Ishikawa (cell line): ENCODE data around the gene TCP11.

Experiments
- CEBPB ChIP-seq: IDR thresholded peaks from 2 replicates; pipeline ENCODE4 v1.6.1; 2012
- CREB1 ChIP-seq: IDR thresholded peaks from 2 replicates; pipeline ENCODE4 v1.6.1; 2012; ENCODE audit warnings: low read depth
- EGR1 ChIP-seq: IDR thresholded peaks from 2 replicates; pipeline ENCODE4 v1.6.1; 2012
- EP300 ChIP-seq: IDR thresholded peaks from 2 replicates; pipeline ENCODE4 v1.6.1; 2012; ENCODE audit warnings: borderline replicate concordance
- FOXM1 ChIP-seq: IDR thresholded peaks from 2 replicates; pipeline ENCODE4 v1.6.1; 2012; ENCODE audit warnings: low read depth, borderline replicate concordance
- NFIC ChIP-seq: IDR thresholded peaks from 2 replicates; pipeline ENCODE4 v1.6.1; 2012
- RAD21 ChIP-seq: IDR thresholded peaks from 2 replicates; pipeline ENCODE4 v1.6.1; 2012; ENCODE audit warnings: low read depth
- TAF1 ChIP-seq: IDR thresholded peaks from 2 replicates; pipeline ENCODE4 v1.6.1; 2012; ENCODE audit warnings: low read depth, mild to moderate bottlenecking
- TCF12 ChIP-seq: IDR thresholded peaks from 2 replicates; pipeline ENCODE4 v1.6.1; 2012; ENCODE audit warnings: low read depth
- TEAD4 ChIP-seq: IDR thresholded peaks from 2 replicates; pipeline ENCODE4 v1.6.1; 2012
- YY1 ChIP-seq: IDR thresholded peaks from 2 replicates; pipeline ENCODE4 v1.6.1; 2012; ENCODE audit warnings: low read depth
- ZBTB7A ChIP-seq: IDR thresholded peaks from 2 replicates; pipeline ENCODE4 v1.6.1; 2012; ENCODE audit warnings: low read depth
- TF ChIP-seq, protein P1 (sequence below): IDR thresholded peaks from 2 replicates; pipeline ENCODE4 v1.6.1; 2012
- TF ChIP-seq, protein P2 (sequence below): IDR thresholded peaks from 2 replicates; pipeline ENCODE4 v1.6.1; 2012; ENCODE audit warnings: low read depth, mild to moderate bottlenecking
- TF ChIP-seq, protein P3 (sequence below): IDR thresholded peaks from 2 replicates; pipeline ENCODE4 v1.6.1; 2012

The TCP11 gene

DNA sequence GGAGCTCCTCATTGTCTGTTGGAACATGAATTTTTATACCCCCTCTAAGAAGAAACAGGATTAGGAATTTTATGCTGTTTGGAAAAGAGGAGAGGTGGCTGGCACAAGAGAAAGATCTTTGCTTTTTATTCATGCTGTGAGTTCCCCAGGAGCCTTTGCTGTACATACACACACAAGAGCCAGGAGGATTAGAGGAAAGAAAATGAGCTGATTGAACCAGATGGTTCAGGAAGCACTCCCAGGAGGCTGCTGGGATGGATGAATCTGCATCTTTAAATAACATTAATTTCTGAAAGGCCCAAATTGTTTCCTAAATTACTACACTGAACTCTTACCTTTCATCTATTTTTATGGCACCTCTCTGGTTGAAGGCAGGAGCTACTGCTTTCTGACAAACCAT, 20.1 kb upstream of the TCP11 start:
- TF ChIP-seq, protein P1, sequence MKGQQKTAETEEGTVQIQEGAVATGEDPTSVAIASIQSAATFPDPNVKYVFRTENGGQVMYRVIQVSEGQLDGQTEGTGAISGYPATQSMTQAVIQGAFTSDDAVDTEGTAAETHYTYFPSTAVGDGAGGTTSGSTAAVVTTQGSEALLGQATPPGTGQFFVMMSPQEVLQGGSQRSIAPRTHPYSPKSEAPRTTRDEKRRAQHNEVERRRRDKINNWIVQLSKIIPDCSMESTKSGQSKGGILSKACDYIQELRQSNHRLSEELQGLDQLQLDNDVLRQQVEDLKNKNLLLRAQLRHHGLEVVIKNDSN = no peak
- no peak for TF ChIP-seq TAF1
- no peak for TF ChIP-seq TCF12
- TF ChIP-seq, protein P2, sequence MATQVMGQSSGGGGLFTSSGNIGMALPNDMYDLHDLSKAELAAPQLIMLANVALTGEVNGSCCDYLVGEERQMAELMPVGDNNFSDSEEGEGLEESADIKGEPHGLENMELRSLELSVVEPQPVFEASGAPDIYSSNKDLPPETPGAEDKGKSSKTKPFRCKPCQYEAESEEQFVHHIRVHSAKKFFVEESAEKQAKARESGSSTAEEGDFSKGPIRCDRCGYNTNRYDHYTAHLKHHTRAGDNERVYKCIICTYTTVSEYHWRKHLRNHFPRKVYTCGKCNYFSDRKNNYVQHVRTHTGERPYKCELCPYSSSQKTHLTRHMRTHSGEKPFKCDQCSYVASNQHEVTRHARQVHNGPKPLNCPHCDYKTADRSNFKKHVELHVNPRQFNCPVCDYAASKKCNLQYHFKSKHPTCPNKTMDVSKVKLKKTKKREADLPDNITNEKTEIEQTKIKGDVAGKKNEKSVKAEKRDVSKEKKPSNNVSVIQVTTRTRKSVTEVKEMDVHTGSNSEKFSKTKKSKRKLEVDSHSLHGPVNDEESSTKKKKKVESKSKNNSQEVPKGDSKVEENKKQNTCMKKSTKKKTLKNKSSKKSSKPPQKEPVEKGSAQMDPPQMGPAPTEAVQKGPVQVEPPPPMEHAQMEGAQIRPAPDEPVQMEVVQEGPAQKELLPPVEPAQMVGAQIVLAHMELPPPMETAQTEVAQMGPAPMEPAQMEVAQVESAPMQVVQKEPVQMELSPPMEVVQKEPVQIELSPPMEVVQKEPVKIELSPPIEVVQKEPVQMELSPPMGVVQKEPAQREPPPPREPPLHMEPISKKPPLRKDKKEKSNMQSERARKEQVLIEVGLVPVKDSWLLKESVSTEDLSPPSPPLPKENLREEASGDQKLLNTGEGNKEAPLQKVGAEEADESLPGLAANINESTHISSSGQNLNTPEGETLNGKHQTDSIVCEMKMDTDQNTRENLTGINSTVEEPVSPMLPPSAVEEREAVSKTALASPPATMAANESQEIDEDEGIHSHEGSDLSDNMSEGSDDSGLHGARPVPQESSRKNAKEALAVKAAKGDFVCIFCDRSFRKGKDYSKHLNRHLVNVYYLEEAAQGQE = no peak
- no peak for TF ChIP-seq EP300
- TF ChIP-seq EGR1 = no peak
- no peak for TF ChIP-seq YY1
- TF ChIP-seq RAD21 = no peak
- no peak for TF ChIP-seq TEAD4
- no peak for TF ChIP-seq CREB1
- TF ChIP-seq ZBTB7A = no peak
- TF ChIP-seq, protein P3, sequence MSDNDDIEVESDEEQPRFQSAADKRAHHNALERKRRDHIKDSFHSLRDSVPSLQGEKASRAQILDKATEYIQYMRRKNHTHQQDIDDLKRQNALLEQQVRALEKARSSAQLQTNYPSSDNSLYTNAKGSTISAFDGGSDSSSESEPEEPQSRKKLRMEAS = no peak

DNA sequence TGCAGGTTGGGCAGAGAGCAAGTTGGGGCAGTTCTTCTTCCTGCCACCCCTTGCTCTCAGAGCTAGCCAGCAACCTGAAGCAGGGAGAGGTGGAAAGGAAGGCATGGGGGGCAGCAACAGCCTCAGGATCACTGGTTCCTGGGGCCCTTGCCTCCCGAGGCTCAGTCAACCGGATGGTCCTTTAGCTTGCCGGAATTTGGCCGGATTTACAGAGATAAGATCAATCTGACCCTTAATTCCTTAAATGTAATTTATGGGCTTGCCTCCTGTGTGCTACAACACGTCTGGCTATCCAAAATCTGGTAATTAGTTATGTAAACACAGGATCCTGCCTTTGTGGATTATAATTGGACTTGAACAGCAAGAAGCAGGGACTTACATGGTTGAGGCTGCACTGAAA, 19.5 kb upstream of the TCP11 start:
- TF ChIP-seq YY1 = no peak
- no peak for TF ChIP-seq EP300
- TF ChIP-seq, protein P3 = no peak

GRCh38 chr6:35158520-35158919, 17.4 kb upstream of the TCP11 start:
- TF ChIP-seq, protein P3 = no peak
- no peak for TF ChIP-seq NFIC
- no peak for TF ChIP-seq ZBTB7A
- TF ChIP-seq CREB1 = no peak
- no peak for TF ChIP-seq RAD21
- TF ChIP-seq TCF12 = no peak
- no peak for TF ChIP-seq EP300
- TF ChIP-seq, protein P2 = no peak
- TF ChIP-seq CEBPB = no peak
- no peak for TF ChIP-seq TAF1
- TF ChIP-seq YY1 = no peak
- no peak for TF ChIP-seq EGR1
- TF ChIP-seq, protein P1 = no peak

DNA sequence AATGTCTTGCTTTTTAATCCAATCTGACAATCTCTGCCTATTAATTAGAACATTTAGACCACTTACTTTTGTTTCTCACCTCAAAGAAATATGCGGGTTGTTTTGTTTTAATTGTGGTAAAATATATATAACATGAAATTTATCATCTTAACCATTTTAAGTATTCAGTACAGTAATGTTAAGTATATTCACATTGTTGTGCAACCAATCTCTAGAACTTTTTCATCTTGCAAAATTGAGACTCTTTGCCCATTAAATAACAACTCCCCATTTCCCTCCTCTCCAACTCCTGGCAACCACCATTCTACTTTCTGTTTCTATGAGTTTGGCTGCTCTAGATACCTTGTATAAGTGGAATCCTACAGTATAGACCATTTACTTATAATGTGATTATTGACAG, 13.8 kb upstream of the TCP11 start:
- TF ChIP-seq EP300 = no peak
- TF ChIP-seq TEAD4 = no peak
- TF ChIP-seq ZBTB7A = no peak
- TF ChIP-seq, protein P3 = no peak
- no peak for TF ChIP-seq EGR1
- TF ChIP-seq CREB1 = no peak
- no peak for TF ChIP-seq NFIC
- TF ChIP-seq TCF12 = no peak
- TF ChIP-seq, protein P1 = no peak

- TF ChIP-seq FOXM1 = no peak
- TF ChIP-seq CREB1 = no peak
- no peak for TF ChIP-seq RAD21
- TF ChIP-seq, protein P2 = no peak
- TF ChIP-seq TEAD4 = no peak
- no peak for TF ChIP-seq YY1
- TF ChIP-seq ZBTB7A = no peak
- no peak for TF ChIP-seq NFIC
- TF ChIP-seq TCF12 = no peak
- TF ChIP-seq, protein P1 = no peak
- no peak for TF ChIP-seq TAF1
Measured at GRCh38 chr6:35154262-35154661, 13.1 kb upstream of the TCP11 start.
